A549 (cell line): ENCODE data around the gene LOXL4. TPM values are rescaled to one million over a fixed set of nuclear protein-coding genes. Genes with fewer than 3 reads are reported as not detected.

Source experiments
- ATAC-seq, 2 experiments: fragments of 200-7000 bp in 1 of 2; fragments of >200 bp in 1 of 2; cut with Nextera tagmentation in 1 of 2; cut with Tn5 transposase in 1 of 2; 3 replicates each; pipeline versions ENCODE4 v1.8.0 to v1.9.1; 2018 to 2020; ENCODE audit warnings: mild to moderate bottlenecking in 1 of 2, moderate library complexity in 1 of 2
- CTCF ChIA-PET: fragments of 300-600 bp; sonication (Branson Sonifier 250); formaldehyde crosslinking; extraction: SDS; loops from one replicate; lab custom pipeline; 2021; ENCODE audit warnings: antibody characterized with exemption, inconsistent platforms; lab: Yijun Ruan, JAX
- POLR2A ChIA-PET: fragments of 350-600 bp; formaldehyde crosslinking; extraction: SDS; loops from one replicate; lab custom pipeline; 2021; ENCODE audit warnings: antibody characterized with exemption, inconsistent platforms; lab: Yijun Ruan, JAX
- DNase-seq, 2 experiments: peaks; one replicate each; pipeline versions ENCODE4 v3.0.0 to v3.0.0-alpha.2; 2011 to 2016; ENCODE audit warnings: low read depth in 1 of 2, low spot score in 1 of 2
- FAIRE-seq: peaks from 2 replicates; lab custom pipeline; 2011; peaks lifted over from hg19 to GRCh38; lab: Jason Lieb, UNC
- H3K27ac ChIP-seq, 2 experiments: fragments of >200 bp; sonication (Bioruptor Twin); formaldehyde crosslinking; 3 replicates each; pipeline ENCODE4 v1.5.1; 2016 to 2017
- H3K4me1 ChIP-seq: fragments of >200 bp; sonication (Bioruptor Twin); formaldehyde crosslinking; 3 replicates; pipeline ENCODE4 v1.6.1; 2016
- H3K4me2 ChIP-seq: fragments of >200 bp; sonication (Bioruptor Twin); formaldehyde crosslinking; 3 replicates; pipeline ENCODE4 v1.6.1; 2016
- H3K4me3 ChIP-seq: fragments of >200 bp; sonication (Bioruptor Twin); formaldehyde crosslinking; 3 replicates; pipeline ENCODE4 v1.5.1; 2016
- H3K9me3 ChIP-seq: fragments of >200 bp; sonication (Bioruptor Twin); formaldehyde crosslinking; 3 replicates; pipeline ENCODE4 v1.6.1; 2016
- ATOH8 ChIP-seq: fragments of 250-450 bp; sonication (Bioruptor Pico); IDR thresholded peaks from 2 replicates; pipeline ENCODE4 v1.5.0; 2020; ENCODE audit warnings: low read depth, mild to moderate bottlenecking, moderate library complexity
- BCL3 ChIP-seq: fragments of >200 bp; sonication (Bioruptor Twin); formaldehyde crosslinking; IDR thresholded peaks from 3 replicates; pipeline ENCODE4 v1.6.1; 2016
- CBX2 ChIP-seq: fragments of 200-600 bp; sonication (generic); IDR thresholded peaks from 2 replicates; pipeline ENCODE4 v1.6.1; 2016; ENCODE audit warnings: low read depth, mild to moderate bottlenecking, borderline replicate concordance
- CEBPB ChIP-seq, 2 experiments: fragments of >200 bp in 1 of 2; sonication (Bioruptor Twin) in 1 of 2; formaldehyde crosslinking in 1 of 2; IDR thresholded peaks; 2 replicates each; pipeline ENCODE4 v1.6.1; 2012 to 2016
- CHD4 ChIP-seq: fragments of 200-600 bp; sonication (generic); IDR thresholded peaks from 2 replicates; pipeline ENCODE4 v1.6.1; 2016; ENCODE audit warnings: antibody characterized with exemption, mild to moderate bottlenecking, borderline replicate concordance
- CTCF ChIP-seq: fragments of >200 bp; sonication (Bioruptor Twin); formaldehyde crosslinking; IDR thresholded peaks from 3 replicates; pipeline ENCODE4 v1.5.1; 2016
- EHF ChIP-seq: fragments of 250-450 bp; sonication (Bioruptor Pico); IDR thresholded peaks from 2 replicates; pipeline ENCODE4 v1.5.0; 2020; ENCODE audit warnings: mild to moderate bottlenecking
- EHMT2 ChIP-seq: fragments of 200-600 bp; sonication (generic); IDR thresholded peaks from 2 replicates; pipeline ENCODE4 v1.6.1; 2016; ENCODE audit warnings: antibody characterized with exemption, low read depth, mild to moderate bottlenecking, moderate library complexity
- FOSB ChIP-seq: fragments of 250-450 bp; sonication (Bioruptor Pico); IDR thresholded peaks from 2 replicates; pipeline ENCODE4 v1.5.0; 2020; ENCODE audit warnings: mild to moderate bottlenecking, moderate library complexity
- HDAC2 ChIP-seq: fragments of 200-600 bp; sonication (generic); IDR thresholded peaks from 2 replicates; pipeline ENCODE4 v1.6.1; 2016
- HEYL ChIP-seq: fragments of 250-450 bp; sonication (Bioruptor Pico); IDR thresholded peaks from 2 replicates; pipeline ENCODE4 v1.8.0; 2021; ENCODE audit warnings: mild to moderate bottlenecking, moderate library complexity
- HOXB13 ChIP-seq: fragments of 250-450 bp; sonication (Bioruptor Pico); IDR thresholded peaks from 2 replicates; pipeline ENCODE4 v1.5.0; 2020; ENCODE audit warnings: low read depth, mild to moderate bottlenecking, moderate library complexity
- HOXB5 ChIP-seq: fragments of 250-450 bp; sonication (Bioruptor Pico); IDR thresholded peaks from 2 replicates; pipeline ENCODE4 v1.5.0; 2020; ENCODE audit warnings: mild to moderate bottlenecking, moderate library complexity
- KDM1A ChIP-seq: fragments of 200-600 bp; sonication (generic); IDR thresholded peaks from 2 replicates; pipeline ENCODE4 v1.6.1; 2016; ENCODE audit warnings: low read depth, mild to moderate bottlenecking
- KDM5A ChIP-seq: fragments of 200-600 bp; sonication (generic); IDR thresholded peaks from 2 replicates; pipeline ENCODE4 v1.6.1; 2016; ENCODE audit warnings: antibody characterized with exemption, mild to moderate bottlenecking
- MAFK ChIP-seq: fragments of 450-650 bp; IDR thresholded peaks from 2 replicates; pipeline ENCODE4 v1.6.1; 2014; ENCODE audit not compliant: partially characterized antibody
- NPAS2 ChIP-seq: fragments of 250-450 bp; sonication (Bioruptor Pico); IDR thresholded peaks from 2 replicates; pipeline ENCODE4 v1.8.0; 2022; ENCODE audit warnings: mild to moderate bottlenecking, moderate library complexity, borderline replicate concordance
- NR3C1 ChIP-seq: fragments of >200 bp; sonication (Bioruptor Twin); formaldehyde crosslinking; IDR thresholded peaks from 3 replicates; pipeline ENCODE4 v1.6.1; 2017
- PBX3 ChIP-seq: IDR thresholded peaks from 2 replicates; pipeline ENCODE4 v1.6.1; 2012
- PHF8 ChIP-seq: fragments of 200-600 bp; sonication (generic); IDR thresholded peaks from 2 replicates; pipeline ENCODE4 v1.6.1; 2016; ENCODE audit warnings: low read depth, mild to moderate bottlenecking, antibody characterized with exemption, moderate library complexity, borderline replicate concordance
- POLR2A ChIP-seq: IDR thresholded peaks from 2 replicates; pipeline ENCODE4 v1.6.1; 2012; ENCODE audit warnings: mild to moderate bottlenecking, low read length
- POLR2AphosphoS2 ChIP-seq: conservative IDR thresholded peaks from 2 replicates; pipeline ENCODE4 v1.6.1; 2012; ENCODE audit warnings: low read length, improper control_type of control experiment, inconsistent platforms
- RFX5 ChIP-seq: fragments of 450-650 bp; IDR thresholded peaks from 2 replicates; pipeline ENCODE4 v1.7.1; 2014; ENCODE audit warnings: antibody characterized with exemption, mild to moderate bottlenecking, moderate library complexity
- RNF2 ChIP-seq: fragments of 200-600 bp; sonication (generic); IDR thresholded peaks from 2 replicates; pipeline ENCODE4 v1.6.1; 2016; ENCODE audit warnings: low read depth, mild to moderate bottlenecking, antibody characterized with exemption, moderate library complexity, borderline replicate concordance
- SMC3 ChIP-seq: fragments of >200 bp; sonication (Bioruptor Twin); formaldehyde crosslinking; IDR thresholded peaks from 3 replicates; pipeline ENCODE4 v1.6.1; 2018; ENCODE audit warnings: inconsistent platforms
- SREBF2 ChIP-seq: fragments of 450-650 bp; IDR thresholded peaks from 2 replicates; pipeline ENCODE4 v1.6.1; 2014; ENCODE audit warnings: mild to moderate bottlenecking, moderate library complexity
- TFCP2L1 ChIP-seq: fragments of 250-450 bp; sonication (Bioruptor Pico); IDR thresholded peaks from 2 replicates; pipeline ENCODE4 v1.5.0; 2021; ENCODE audit warnings: mild to moderate bottlenecking
- ZSCAN20 ChIP-seq: fragments of 250-450 bp; sonication (Bioruptor Pico); IDR thresholded peaks from 2 replicates; pipeline ENCODE4 v1.8.0; 2022; ENCODE audit warnings: mild to moderate bottlenecking, moderate library complexity
- WGBS: methylation state at CpG from one replicate; pipeline ENCODE4 v1.1.6; 2017; ENCODE audit errors: missing lambda C conversion rate; 5-methylcytosine and 5-hydroxymethylcytosine counted together
- polyA plus RNA-seq, 4 experiments: library from polyadenylated mRNA; depleted of rRNA in 3 of 4; stranded (reverse); fragments of >200 nt; fragmentation: RNase III in 1 of 4; extraction: RNeasy Plus Mini Kit Qiagen cat#74134 plus additional on column Dnase treatment in 1 of 4; gene quantifications; 2 replicates in 3 of 4; 3 replicates in 1 of 4; pipeline ENCODE4 v1.2.3, GENCODE V29; 2011 to 2017
- TF ChIP-seq, protein P1 (sequence below): IDR thresholded peaks from 2 replicates; pipeline ENCODE4 v1.6.1; 2012

The LOXL4 gene
- polyA plus RNA-seq, 2 of the 4 experiments (the other 2 are of a cell fraction) = 1.6 to 2.1 TPM

GRCh38 chr10:98259606-98260315, 8.2 kb downstream of the LOXL4 start:
- TF ChIP-seq PHF8 (no peak), BCL3 (no peak), CBX2 (no peak), ATOH8 (no peak), NR3C1 (no peak), EHMT2 (no peak), POLR2A (no peak), FOSB (CRISPR knock-in tag) (no peak), KDM5A (no peak)
- Histone ChIP-seq H3K4me2 (no peak overlapping the region), H3K4me3 (no peak overlapping the region), H3K27ac (no peak overlapping the region), H3K9me3 (no peaks in the 10 kb centered on the region), H3K4me1 (peaks cover 6% of the 10 kb centered on the region; the same call in 2 of the 3 replicates)
- ChIA-PET POLR2A (no interaction called here), CTCF (interaction anchor here (1.3 to 2.9 kb wide), 3 partner anchors 9 to 50 kb away, joined by 3 to 10 read pairs (median 4); partner anchors contain the start of gene LOXL4)
- ATAC-seq = no peak
- DNase-seq = no peak
- WGBS = 75% methylated on average over 12 of the region's 14 CpGs
- FAIRE-seq = no peak

- WGBS = 86% methylated on average over 8 of the region's 13 CpGs
- POLR2A ChIA-PET = no interaction called here
Observed at GRCh38 chr10:98258683-98259454, 9.1 kb downstream of the LOXL4 start.

DNA sequence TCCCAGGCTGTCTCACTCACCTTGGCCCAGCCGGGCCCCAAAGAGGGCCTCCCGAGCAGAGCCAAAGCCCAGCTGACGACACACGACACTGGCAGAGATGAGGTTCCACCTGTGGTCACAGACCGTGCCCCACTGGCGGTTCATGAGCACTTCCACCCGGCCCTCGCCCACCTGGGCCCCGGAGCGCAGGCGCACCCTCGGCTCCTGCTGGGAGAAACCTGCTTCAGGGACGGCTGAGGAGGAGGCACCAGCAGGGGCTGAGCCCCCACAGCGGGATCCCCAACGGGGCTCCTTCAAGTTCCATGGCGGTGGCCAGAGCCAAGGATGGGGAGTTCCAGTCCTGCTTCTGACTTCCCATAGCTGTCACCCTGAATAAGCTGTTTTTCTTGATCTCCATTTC, 10.0 kb downstream of the LOXL4 start:
- peaks cover 6% of the 10 kb centered on the region; the same call in 2 of the 3 replicates for H3K4me1 ChIP-seq
- H3K27ac ChIP-seq = no peak overlapping the region
- no peak overlapping the region for H3K4me3 ChIP-seq
- no peak overlapping the region for H3K4me2 ChIP-seq
- H3K9me3 ChIP-seq = no peaks in the 10 kb centered on the region
- ChIA-PET POLR2A (no interaction called here), CTCF (interaction anchor here (1.2 to 2.9 kb wide), 4 partner anchors 9 to 51 kb away, joined by 3 to 10 read pairs (median 4); partner anchors contain the start of gene LOXL4)
- 98% methylated on average over 16 of the region's 16 CpGs for WGBS
- no peak for DNase-seq
- FAIRE-seq = no peak
- no peak for ATAC-seq
- no peak for TF ChIP-seq HEYL
- no peak for TF ChIP-seq EHF (CRISPR knock-in tag)
- TF ChIP-seq HDAC2 = no peak
- TF ChIP-seq CTCF = no peak
- no peak for TF ChIP-seq TFCP2L1 (CRISPR knock-in tag)
- TF ChIP-seq NPAS2 (CRISPR knock-in tag) = no peak
- no peak for TF ChIP-seq RFX5
- no peak for TF ChIP-seq HOXB13 (CRISPR knock-in tag)
- no peak for TF ChIP-seq CHD4
- no peak for TF ChIP-seq HOXB5 (CRISPR knock-in tag)
- no peak for TF ChIP-seq SMC3
- no peak for TF ChIP-seq NR3C1
- TF ChIP-seq POLR2AphosphoS2 = no peak
- TF ChIP-seq CBX2 = no peak
- no peak for TF ChIP-seq PBX3
- TF ChIP-seq PHF8 = no peak
- no peak for TF ChIP-seq RNF2
- no peak for TF ChIP-seq SREBF2
- TF ChIP-seq, all 56 proteins: peak for 0

More at GRCh38 chr10:98258683-98259454, 9.1 kb downstream of the LOXL4 start:
- DNase-seq = no peak
- TF ChIP-seq MAFK (no peak), ZSCAN20 (CRISPR knock-in tag) (no peak), CEBPB (IDR thresholded peaks at IDR 0.05) (no peak), KDM1A (no peak)
- TF ChIP-seq, protein P1, sequence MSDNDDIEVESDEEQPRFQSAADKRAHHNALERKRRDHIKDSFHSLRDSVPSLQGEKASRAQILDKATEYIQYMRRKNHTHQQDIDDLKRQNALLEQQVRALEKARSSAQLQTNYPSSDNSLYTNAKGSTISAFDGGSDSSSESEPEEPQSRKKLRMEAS = no peak
- Histone ChIP-seq H3K4me2 (no peak overlapping the region), H3K4me3 (no peak overlapping the region), H3K27ac (no peak overlapping the region), H3K4me1 (peaks cover 6% of the 10 kb centered on the region; the same call in 2 of the 3 replicates), H3K9me3 (no peaks in the 10 kb centered on the region)
- no peak for FAIRE-seq
- ATAC-seq = no peak
- CTCF ChIA-PET = interaction anchor here (0.8 to 2.9 kb wide), 4 partner anchors 9 to 50 kb away, joined by 3 to 10 read pairs (median 4); partner anchors contain the start of gene LOXL4
